ENCODE data around the gene PRR7. TPM values are rescaled to one million over a fixed set of nuclear protein-coding genes. Genes with fewer than 3 reads are reported as not detected.

PRR7 gene
- polyA plus RNA-seq, 1 of the 3 experiments (the other 2 are of a cell fraction), result 17.1 TPM

GRCh38 chr5:177501874-177502678 lies 55.5 kb downstream of the PRR7 start:
- Histone ChIP-seq H3K9me2 (no peaks in the 10 kb centered on the region), H3K36me3 (replicated peaks in 1 of 2; ENCODE audit: control insufficient read depth in 1 of 2, insufficient read depth in 2 of 2, low read length in 1 of 2) (no peaks in the 10 kb centered on the region), H3F3A (replicated peaks; ENCODE audit: insufficient read depth) (peaks cover 6% of the 10 kb centered on the region), H3K9ac (no peak overlapping the region), H3K27me3 (ENCODE audit: insufficient read depth) (no peaks in the 10 kb centered on the region), H4K20me1 (ENCODE audit: insufficient read depth) (no peaks in the 10 kb centered on the region), H2AFZ (ENCODE audit: low read depth) (no peak overlapping the region), H3K4me1 (ENCODE audit: control insufficient read depth in 1 of 2, insufficient read depth in 2 of 2, low read depth in 1 of 2, low read length in 1 of 2) (peaks cover 0 to 23% of the 10 kb centered on the region in 2 experiments; a peak in 2 of 4 replicates), H3K9me3 (no peaks in the 10 kb centered on the region), H3K4me2 (no peak overlapping the region), H3K27ac (ENCODE audit: low read depth in 2 of 2, low read length in 1 of 2) (no peak overlapping the region), H3K4me3 (ENCODE audit: low read depth in 2 of 2, low read length in 1 of 2) (no peak overlapping the region), H3K79me2 (ENCODE audit: insufficient read depth) (peaks cover 3% of the 10 kb centered on the region; the same call in 1 of the 2 replicates)
- no peak for DNase-seq
- CTCF ChIA-PET, result interaction anchor here (0.7 to 15.9 kb wide), 40 partner anchors 10 to 388 kb away, joined by 3 to 228 read pairs (median 7); partner anchors contain the start of genes DBN1, DDX41, DOK3 and PRR7
- WGBS (ENCODE audit: low lambda C conversion rate), result 73% methylated on average over 9 of the region's 9 CpGs
- TF ChIP-seq YY1 (IDR thresholded peaks at IDR 0.05; ENCODE audit: low read depth) (no peak), EZH2phosphoT487 (IDR thresholded peaks at IDR 0.05; ENCODE audit: borderline replicate concordance, low read depth) (no peak), GATA2 (CRISPR knock-in tag; IDR thresholded peaks at IDR 0.05) (no peak), RCOR1 (IDR thresholded peaks at IDR 0.05; ENCODE audit: low read length) (no peak), FOSL2 (IDR thresholded peaks at IDR 0.05; ENCODE audit: borderline replicate concordance, low read depth) (no peak), SIN3A (IDR thresholded peaks at IDR 0.05; ENCODE audit: borderline replicate concordance, low read depth, low read length) (no peak), FOXM1 (IDR thresholded peaks at IDR 0.05; ENCODE audit: low read depth) (no peak), NFIC (IDR thresholded peaks at IDR 0.05; ENCODE audit: borderline replicate concordance) (no peak), RXRA (IDR thresholded peaks at IDR 0.05; ENCODE audit: borderline replicate concordance, low read depth) (no peak), RAD21 (IDR thresholded peaks at IDR 0.05; ENCODE audit: low read length) (no peak), CHD2 (IDR thresholded peaks at IDR 0.05; ENCODE audit: low read length, partially characterized antibody) (no peak), POLR2AphosphoS5 (IDR thresholded peaks at IDR 0.05; ENCODE audit: low read depth, low read length) (no peak), PBX3 (IDR thresholded peaks at IDR 0.05) (no peak), FOXJ3 (CRISPR knock-in tag; IDR thresholded peaks at IDR 0.05) (no peak), MEF2A (IDR thresholded peaks at IDR 0.05; ENCODE audit: borderline replicate concordance, low read depth) (no peak)
- TF ChIP-seq, protein P1, sequence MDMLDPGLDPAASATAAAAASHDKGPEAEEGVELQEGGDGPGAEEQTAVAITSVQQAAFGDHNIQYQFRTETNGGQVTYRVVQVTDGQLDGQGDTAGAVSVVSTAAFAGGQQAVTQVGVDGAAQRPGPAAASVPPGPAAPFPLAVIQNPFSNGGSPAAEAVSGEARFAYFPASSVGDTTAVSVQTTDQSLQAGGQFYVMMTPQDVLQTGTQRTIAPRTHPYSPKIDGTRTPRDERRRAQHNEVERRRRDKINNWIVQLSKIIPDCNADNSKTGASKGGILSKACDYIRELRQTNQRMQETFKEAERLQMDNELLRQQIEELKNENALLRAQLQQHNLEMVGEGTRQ (IDR thresholded peaks at IDR 0.05; ENCODE audit: borderline replicate concordance, low read depth, low read length), result no peak
- POLR2A ChIA-PET, result interaction anchor here (1.5 to 3.0 kb wide), 3 partner anchors 30 to 112 kb away, joined by 5 to 13 read pairs (median 8); no protein-coding TSS in a partner anchor

Data from SK-N-SH (cell line).